DND-41 (cell line): Measurements from ENCODE around the gene TGM5.

Experiments
- EZH2 ChIP-seq: IDR thresholded peaks from 3 replicates; pipeline ENCODE4 v1.6.1; 2012; ENCODE audit warnings: borderline replicate concordance, low read depth, mild to moderate bottlenecking, moderate library complexity, low read length, inconsistent platforms; ENCODE audit not compliant: severe bottlenecking
- TF ChIP-seq, protein P1 (sequence below): IDR thresholded peaks from 2 replicates; pipeline ENCODE4 v1.5.1; 2012; ENCODE audit warnings: borderline replicate concordance, low read length, moderate library complexity, mild to moderate bottlenecking; ENCODE audit not compliant: poor library complexity, severe bottlenecking; ENCODE audit errors: extremely low read depth

DNA sequence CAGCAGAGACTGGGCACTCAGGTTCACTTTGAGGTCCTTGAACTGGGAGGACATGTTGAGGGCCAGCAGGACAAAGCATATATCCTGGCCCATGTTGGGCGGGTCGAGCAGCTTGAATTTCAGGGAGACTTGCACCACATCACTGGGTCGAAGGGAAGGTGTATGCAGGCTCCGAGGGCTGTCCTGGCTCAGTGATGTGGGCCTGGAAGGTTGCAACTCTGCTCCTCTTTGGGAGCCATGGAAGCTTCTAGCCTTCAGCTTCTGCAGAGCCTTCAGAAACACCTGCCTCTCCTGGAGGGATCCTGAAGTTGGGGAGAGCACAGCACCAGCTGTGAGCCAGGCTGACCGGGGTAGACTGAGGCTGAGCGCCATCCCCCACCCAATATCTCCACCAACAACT lies 31.2 kb downstream of the TGM5 start:
- TF ChIP-seq, protein P1, sequence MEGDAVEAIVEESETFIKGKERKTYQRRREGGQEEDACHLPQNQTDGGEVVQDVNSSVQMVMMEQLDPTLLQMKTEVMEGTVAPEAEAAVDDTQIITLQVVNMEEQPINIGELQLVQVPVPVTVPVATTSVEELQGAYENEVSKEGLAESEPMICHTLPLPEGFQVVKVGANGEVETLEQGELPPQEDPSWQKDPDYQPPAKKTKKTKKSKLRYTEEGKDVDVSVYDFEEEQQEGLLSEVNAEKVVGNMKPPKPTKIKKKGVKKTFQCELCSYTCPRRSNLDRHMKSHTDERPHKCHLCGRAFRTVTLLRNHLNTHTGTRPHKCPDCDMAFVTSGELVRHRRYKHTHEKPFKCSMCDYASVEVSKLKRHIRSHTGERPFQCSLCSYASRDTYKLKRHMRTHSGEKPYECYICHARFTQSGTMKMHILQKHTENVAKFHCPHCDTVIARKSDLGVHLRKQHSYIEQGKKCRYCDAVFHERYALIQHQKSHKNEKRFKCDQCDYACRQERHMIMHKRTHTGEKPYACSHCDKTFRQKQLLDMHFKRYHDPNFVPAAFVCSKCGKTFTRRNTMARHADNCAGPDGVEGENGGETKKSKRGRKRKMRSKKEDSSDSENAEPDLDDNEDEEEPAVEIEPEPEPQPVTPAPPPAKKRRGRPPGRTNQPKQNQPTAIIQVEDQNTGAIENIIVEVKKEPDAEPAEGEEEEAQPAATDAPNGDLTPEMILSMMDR, result no peak
- TF ChIP-seq EZH2, result no peak
